Naive B cell (primary cell): ENCODE results near the gene USP21. TPM values are rescaled to one million over a fixed set of nuclear protein-coding genes. Genes with fewer than 3 reads are reported as not detected.

Experiments
- ATAC-seq, 2 donors: fragments of 150-1000 bp; cut with Tn5 transposase; 2 replicates each; pipeline ENCODE4 v1.10.0; 2021; ENCODE audit warnings: low read depth in 2 of 2, mild to moderate bottlenecking in 2 of 2, moderate library complexity in 2 of 2
- DNase-seq: peaks from one replicate; pipeline ENCODE4 v3.0.0; 2022
- H3K27ac Mint-ChIP-seq, 6 donors: one replicate each; pipeline ENCODE4 v1.8.0; 2020 to 2022; ENCODE audit warnings: mild to moderate bottlenecking in 6 of 6, mixed read lengths in 6 of 6, moderate library complexity in 5 of 6, inconsistent platforms in 2 of 6
- H3K27me3 Mint-ChIP-seq, 3 donors: one replicate each; pipeline ENCODE4 v1.8.0; 2021 to 2022; ENCODE audit warnings: mixed read lengths in 3 of 3, mild to moderate bottlenecking in 1 of 3
- H3K36me3 Mint-ChIP-seq, 2 donors: one replicate each; pipeline ENCODE4 v1.8.0; 2020 to 2022; ENCODE audit warnings: mixed read lengths in 2 of 2, inconsistent platforms in 1 of 2, mild to moderate bottlenecking in 1 of 2
- H3K4me1 Mint-ChIP-seq, 3 donors: one replicate each; pipeline ENCODE4 v1.8.0; 2020 to 2022; ENCODE audit warnings: mixed read lengths in 3 of 3, inconsistent platforms in 1 of 3, mild to moderate bottlenecking in 1 of 3, moderate library complexity in 1 of 3
- H3K4me3 Mint-ChIP-seq, 8 donors: one replicate each; pipeline ENCODE4 v1.8.0; 2020 to 2022; ENCODE audit warnings: mild to moderate bottlenecking in 8 of 8, mixed read lengths in 8 of 8, moderate library complexity in 8 of 8, inconsistent platforms in 2 of 8
- H3K9me3 Mint-ChIP-seq, 7 donors: one replicate each; pipeline ENCODE4 v1.8.0; 2020 to 2022; ENCODE audit warnings: mixed read lengths in 7 of 7, mild to moderate bottlenecking in 5 of 7, inconsistent platforms in 2 of 7, moderate library complexity in 1 of 7
- polyA plus RNA-seq, 6 donors: library from polyadenylated mRNA; unstranded; fragments of 300-500 nt; fragmentation: Illumina TruSeq; gene quantifications; one replicate each; pipeline ENCODE4 v1.2.3, GENCODE V29; 2021; ENCODE audit warnings: low read depth in 6 of 6

USP21 gene
- polyA plus RNA-seq, 6 donors from 2014 or later: 13.1 to 33.0 (median 18.5) TPM

GRCh38 chr1:161206411-161207140, 47.3 kb downstream of the USP21 start:
- peaks cover 34 to 45% of the 10 kb centered on the region in 2 donors for H3K36me3 Mint-ChIP-seq
- DNase-seq (no peak), ATAC-seq (no peak)
- H3K27ac Mint-ChIP-seq: peak overlapping the region in 1 of 6 donors; percentile 60
- peaks cover 0 to 8% (median 4%) of the 10 kb centered on the region in 3 donors for H3K27me3 Mint-ChIP-seq
- H3K9me3 Mint-ChIP-seq: no peaks in the 10 kb centered on the region
- H3K4me1 Mint-ChIP-seq: peaks cover 21 to 49% (median 38%) of the 10 kb centered on the region in 3 donors
- peak overlapping the region in 3 of 8 donors; percentile 20 to 52 (median 51) for H3K4me3 Mint-ChIP-seq

- Mint-ChIP-seq H3K9me3 (no peaks in the 10 kb centered on the region), H3K27me3 (peaks cover 0 to 8% (median 4%) of the 10 kb centered on the region in 3 donors), H3K4me1 (peaks cover 21 to 43% (median 38%) of the 10 kb centered on the region in 3 donors), H3K4me3 (no peak overlapping the region), H3K27ac (no peak overlapping the region), H3K36me3 (peaks cover 38 to 51% of the 10 kb centered on the region in 2 donors)
- no peak for DNase-seq
- no peak for ATAC-seq
Measured at GRCh38 chr1:161207173-161207572, 47.9 kb downstream of the USP21 start.

GRCh38 chr1:161209790-161210409, 50.6 kb downstream of the USP21 start:
- ATAC-seq (peak; percentile 91 to 96), DNase-seq (peak; percentile 71)
- Mint-ChIP-seq H3K27ac (peak overlapping the region in 1 of 6 donors; percentile 93), H3K9me3 (no peaks in the 10 kb centered on the region), H3K4me1 (peaks cover 15 to 31% (median 26%) of the 10 kb centered on the region in 3 donors), H3K36me3 (peaks cover 42 to 63% of the 10 kb centered on the region in 2 donors), H3K4me3 (peak overlapping the region in 1 of 8 donors; percentile 16), H3K27me3 (peaks cover 5 to 16% (median 16%) of the 10 kb centered on the region in 3 donors)

- Mint-ChIP-seq H3K27me3 (peaks cover 21 to 36% (median 31%) of the 10 kb centered on the region in 3 donors), H3K36me3 (peaks cover 27 to 51% of the 10 kb centered on the region in 2 donors), H3K9me3 (no peaks in the 10 kb centered on the region), H3K27ac (no peak overlapping the region), H3K4me3 (peak overlapping the region in 2 of 8 donors; percentile 15 to 50), H3K4me1 (peaks cover 26 to 42% (median 35%) of the 10 kb centered on the region in 3 donors)
- DNase-seq (no peak), ATAC-seq (no peak)
Measured at GRCh38 chr1:161214369-161214768, 55.1 kb downstream of the USP21 start.

- H3K9me3 Mint-ChIP-seq: no peaks in the 10 kb centered on the region
- peak within 1 kb of the TSS in 3 of 8 donors; percentile 36 to 76 (median 75) for H3K4me3 Mint-ChIP-seq
- DNase-seq (no peak), ATAC-seq (no peak)
- peak within 1 kb of the TSS in 1 of 6 donors; percentile 34 for H3K27ac Mint-ChIP-seq
- peaks cover 20 to 35% (median 28%) of the 10 kb centered on the region in 3 donors for H3K4me1 Mint-ChIP-seq
- peaks cover 20 to 44% of the 10 kb centered on the region in 2 donors for H3K36me3 Mint-ChIP-seq
- peaks cover 24 to 40% (median 33%) of the 10 kb centered on the region in 3 donors for H3K27me3 Mint-ChIP-seq
Measured at GRCh38 chr1:161215076-161215475, 55.8 kb downstream of the USP21 start, which contains the start of gene FCER1G. FCER1G (plus strand) TSS chr1:161215295; CDS start chr1:161215322, 27 bp downstream.

Other genes starting within 250 kb of the USP21 start
- not detected for gene ITLN2, start 204.7 kb upstream of the USP21 start, polyA plus RNA-seq
- 1 to 10 TPM; 5.2 to 9.2 (median 6.7) TPM for gene F11R, start 138.3 kb upstream of the USP21 start, polyA plus RNA-seq
- 100 to 1,000 TPM; 477 to 790 (median 657) TPM for gene TSTD1, start 120.5 kb upstream of the USP21 start, polyA plus RNA-seq
- 10 to 100 TPM in 3 of 6 donors, 1 to 10 TPM in 3; 4.4 to 23.9 (median 9.7) TPM for gene USF1, start 113.5 kb upstream of the USP21 start, polyA plus RNA-seq
- 100 to 1,000 TPM in 1 of 6 donors, 10 to 100 TPM in 5; 42.4 to 154 (median 82.6) TPM for gene ARHGAP30, start 89.6 kb upstream of the USP21 start, polyA plus RNA-seq
- gene NECTIN4, start 69.9 kb upstream of the USP21 start, polyA plus RNA-seq: not detected
- gene KLHDC9, start 61.1 kb upstream of the USP21 start, polyA plus RNA-seq: 1 to 10 TPM in 5 of 6 donors, not detected in 1; 1.3 to 4.4 (median 2.3) TPM
- gene PFDN2, start 41.5 kb upstream of the USP21 start, polyA plus RNA-seq: 10 to 100 TPM; 64.0 to 93.7 (median 88.7) TPM
- gene NIT1, start 41.4 kb upstream of the USP21 start, polyA plus RNA-seq: 10 to 100 TPM; 21.3 to 30.1 (median 25.6) TPM
- 10 to 100 TPM; 36.4 to 55.3 (median 39.2) TPM for gene DEDD, start 26.8 kb upstream of the USP21 start, polyA plus RNA-seq
- gene UFC1, start 5.5 kb upstream of the USP21 start, polyA plus RNA-seq: 100 to 1,000 TPM; 119 to 151 (median 133) TPM
- gene PPOX, start 6.9 kb downstream of the USP21 start, polyA plus RNA-seq: 10 to 100 TPM; 12.7 to 20.3 (median 14.0) TPM
- 10 to 100 TPM; 37.8 to 51.6 (median 45.6) TPM for gene B4GALT3, start 18.0 kb downstream of the USP21 start, polyA plus RNA-seq
- under 1 TPM in 1 of 6 donors, not detected in 5; 0.03 TPM for gene ADAMTS4, start 39.6 kb downstream of the USP21 start, polyA plus RNA-seq
- 10 to 100 TPM; 66.1 to 98.8 (median 87.7) TPM for gene NDUFS2, start 42.9 kb downstream of the USP21 start, polyA plus RNA-seq
- gene FCER1G, start 55.8 kb downstream of the USP21 start, polyA plus RNA-seq: 10 to 100 TPM in 4 of 6 donors, 1 to 10 TPM in 2; 4.9 to 28.0 (median 12.4) TPM
- not detected for gene APOA2, start 64.1 kb downstream of the USP21 start, polyA plus RNA-seq
- gene TOMM40L, start 66.6 kb downstream of the USP21 start, polyA plus RNA-seq: 1 to 10 TPM; 1.5 to 5.8 (median 4.4) TPM
- not detected for gene NR1I3, start 78.7 kb downstream of the USP21 start, polyA plus RNA-seq
- gene PCP4L1, start 99.2 kb downstream of the USP21 start, polyA plus RNA-seq: not detected
- not detected for gene MPZ, start 150.5 kb downstream of the USP21 start, polyA plus RNA-seq
- gene SDHC, start 154.9 kb downstream of the USP21 start, polyA plus RNA-seq: 100 to 1,000 TPM; 186 to 393 (median 238) TPM
- gene CFAP126, start 208.4 kb downstream of the USP21 start, polyA plus RNA-seq: not detected